Neuronal stem cell (in vitro differentiated cells): ENCODE measurements around the gene VANGL1.

Experiments
- DNase-seq: peaks from one replicate; pipeline ENCODE4 v3.0.0-alpha.2; 2013; ENCODE audit warnings: low spot score
- H2AFZ ChIP-seq: one replicate; pipeline ENCODE4 v1.6.1; 2013; ENCODE audit warnings: mild to moderate bottlenecking, low read length, inconsistent platforms
- H2AK5ac ChIP-seq: 2 replicates; pipeline ENCODE4 v1.6.1; 2013; ENCODE audit warnings: low read depth, mild to moderate bottlenecking, inconsistent platforms, low read length, moderate library complexity, mixed read lengths
- H2BK120ac ChIP-seq: 2 replicates; pipeline ENCODE4 v1.6.1; 2013; ENCODE audit warnings: low read depth, mild to moderate bottlenecking, inconsistent platforms, low read length, moderate library complexity, mixed read lengths
- H2BK12ac ChIP-seq: one replicate; pipeline ENCODE4 v1.6.1; 2013; ENCODE audit warnings: low read length, inconsistent platforms
- H2BK15ac ChIP-seq: 2 replicates; pipeline ENCODE4 v1.6.1; 2013; ENCODE audit warnings: mild to moderate bottlenecking, low read length, inconsistent platforms, mixed read lengths
- H2BK5ac ChIP-seq: one replicate; pipeline ENCODE4 v1.6.1; 2013; ENCODE audit warnings: inconsistent platforms, mild to moderate bottlenecking, low read length, moderate library complexity
- H3K14ac ChIP-seq: one replicate; pipeline ENCODE4 v1.6.1; 2013; ENCODE audit warnings: low read length, inconsistent platforms
- H3K18ac ChIP-seq: 2 replicates; pipeline ENCODE4 v1.6.1; 2013; ENCODE audit warnings: low read length, inconsistent platforms
- H3K23ac ChIP-seq: 2 replicates; pipeline ENCODE4 v1.6.1; 2013; ENCODE audit warnings: low read depth, mild to moderate bottlenecking, mixed read lengths, low read length, inconsistent platforms; ENCODE audit not compliant: poor library complexity
- H3K27ac ChIP-seq: replicated peaks from 3 replicates; pipeline ENCODE4 v1.5.1; 2013; ENCODE audit warnings: low read length, inconsistent platforms
- H3K27me3 ChIP-seq, 3 experiments: 2 replicates each; pipeline ENCODE4 v1.6.1; 2013; ENCODE audit warnings: low read length in 3 of 3, mild to moderate bottlenecking in 2 of 3, inconsistent platforms in 1 of 3, low read depth in 1 of 3, mixed read lengths in 1 of 3, moderate library complexity in 1 of 3; ENCODE audit not compliant: control insufficient read depth in 3 of 3, insufficient read depth in 3 of 3
- H3K36me3 ChIP-seq, 2 donors: replicated peaks in 1 of 2; 2 replicates each; pipeline ENCODE4 v1.6.1; 2013; ENCODE audit warnings: low read length in 2 of 2; ENCODE audit not compliant: control insufficient read depth in 2 of 2, insufficient read depth in 2 of 2
- H3K4ac ChIP-seq: 2 replicates; pipeline ENCODE4 v1.6.1; 2013; ENCODE audit warnings: inconsistent platforms, mild to moderate bottlenecking, low read length, moderate library complexity
- H3K4me1 ChIP-seq, 2 donors: 1 replicate in 1 of 2; 2 replicates in 1 of 2; pipeline ENCODE4 v1.6.1; 2013; ENCODE audit warnings: low read length in 2 of 2, low read depth in 1 of 2; ENCODE audit not compliant: control insufficient read depth in 2 of 2, insufficient read depth in 1 of 2
- H3K4me2 ChIP-seq: one replicate; pipeline ENCODE4 v1.6.1; 2013; ENCODE audit warnings: mild to moderate bottlenecking, low read length, inconsistent platforms; ENCODE audit not compliant: insufficient read depth, poor library complexity, severe bottlenecking
- H3K4me3 ChIP-seq, 2 donors: 2 replicates each; pipeline ENCODE4 v1.5.1; 2013; ENCODE audit warnings: low read length in 2 of 2, mild to moderate bottlenecking in 2 of 2, inconsistent platforms in 1 of 2, moderate library complexity in 1 of 2
- H3K79me1 ChIP-seq: one replicate; pipeline ENCODE4 v1.6.1; 2013; ENCODE audit warnings: low read depth, mild to moderate bottlenecking, inconsistent platforms, low read length, moderate library complexity
- H3K9ac ChIP-seq: one replicate; pipeline ENCODE4 v1.6.1; 2013; ENCODE audit warnings: mild to moderate bottlenecking, low read depth, low read length, inconsistent platforms; ENCODE audit not compliant: poor library complexity
- H3K9me3 ChIP-seq, 2 donors: replicated peaks in 1 of 2; 2 replicates each; pipeline versions ENCODE3 to v1.6.1; 2013; ENCODE audit warnings: low read length in 2 of 2, mild to moderate bottlenecking in 2 of 2, inconsistent platforms in 1 of 2, low read depth in 1 of 2, mixed read lengths in 1 of 2, moderate library complexity in 1 of 2; ENCODE audit not compliant: control insufficient read depth in 2 of 2, insufficient read depth in 1 of 2
- H4K8ac ChIP-seq: one replicate; pipeline ENCODE4 v1.6.1; 2013; ENCODE audit warnings: low read depth, mild to moderate bottlenecking, inconsistent platforms, low read length, moderate library complexity
- H4K91ac ChIP-seq: one replicate; pipeline ENCODE4 v1.6.1; 2013; ENCODE audit warnings: low read length, low read depth, mild to moderate bottlenecking, inconsistent platforms; ENCODE audit not compliant: poor library complexity
- WGBS, 2 donors: extraction: QIAGEN DNeasy Blood & Tissue Kit; methylation state at CpG; one replicate each; pipeline ENCODE4 v1.1.7; 2013; ENCODE audit warnings: missing lambda C conversion rate in 2 of 2, mixed read lengths in 1 of 2; ENCODE audit not compliant: insufficient read length in 2 of 2, insufficient replicate concordance in 1 of 2; ENCODE audit errors: extremely low coverage in 2 of 2; 5-methylcytosine and 5-hydroxymethylcytosine counted together

Gene VANGL1

DNA sequence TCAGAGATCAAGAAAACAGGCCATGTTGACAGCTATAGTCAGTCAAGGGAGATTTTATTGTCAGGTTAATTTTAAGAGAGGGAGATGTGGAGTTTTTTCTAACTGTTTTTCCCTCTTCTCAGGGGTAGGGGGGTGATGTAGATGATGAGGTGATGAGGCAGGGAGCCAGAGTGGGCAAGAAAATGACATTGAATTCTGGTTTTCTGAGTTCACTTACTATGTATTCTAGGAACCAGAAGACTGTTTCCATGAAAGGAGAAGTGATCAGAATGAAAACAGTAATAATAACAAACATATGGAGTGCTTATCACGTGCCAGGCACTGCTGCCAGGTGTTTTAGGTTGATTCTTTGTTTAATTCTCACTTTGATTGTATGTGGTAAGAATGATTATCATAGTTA, 86.6 kb downstream of the VANGL1 start:
- Histone ChIP-seq H3K23ac (no peak overlapping the region), H4K91ac (no peak overlapping the region), H2BK120ac (no peak overlapping the region), H3K4ac (no peak overlapping the region), H3K14ac (no peak overlapping the region), H3K9me3 (no peaks in the 10 kb centered on the region), H3K79me1 (no peaks in the 10 kb centered on the region), H2BK15ac (no peak overlapping the region), H2AK5ac (no peak overlapping the region), H3K18ac (no peak overlapping the region), H4K8ac (no peak overlapping the region), H3K36me3 (no peaks in the 10 kb centered on the region), H3K27me3 (no peaks in the 10 kb centered on the region), H3K9ac (no peak overlapping the region), H2AFZ (peak overlapping the region; percentile 59), H3K27ac (no peak overlapping the region), H3K4me1 (peaks cover 7 to 11% of the 10 kb centered on the region in 2 donors), H2BK12ac (no peak overlapping the region), H3K4me2 (no peak overlapping the region), H2BK5ac (no peak overlapping the region), H3K4me3 (no peak overlapping the region)
- no peak for DNase-seq
- WGBS, 2 donors: no CpG with 5 or more reads among the region's 1 CpG

DNA sequence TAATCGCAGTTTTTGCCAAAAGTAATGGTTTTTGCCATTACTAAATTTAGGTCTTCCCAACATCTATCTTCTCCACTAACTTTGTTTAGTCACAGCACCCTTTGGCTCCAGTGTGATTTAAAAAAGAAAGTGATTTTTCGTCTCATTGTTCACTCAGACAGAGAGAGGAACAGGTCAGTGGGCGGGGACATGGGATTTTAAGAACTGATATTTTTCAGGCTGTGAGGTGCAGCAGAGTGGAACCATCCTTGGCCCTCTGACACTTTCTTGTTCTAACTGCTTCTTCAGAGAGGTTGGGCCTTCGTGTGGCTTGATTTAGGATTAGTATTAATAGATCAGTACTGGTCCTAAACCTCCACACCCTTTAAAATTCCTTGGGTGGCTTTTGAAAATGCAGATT, 88.0 kb downstream of the VANGL1 start:
- H4K91ac ChIP-seq: no peak overlapping the region
- no peak overlapping the region for H2BK5ac ChIP-seq
- no peak overlapping the region for H3K14ac ChIP-seq
- no peak for DNase-seq
- H3K36me3 ChIP-seq: no peaks in the 10 kb centered on the region
- no peak overlapping the region for H3K9ac ChIP-seq
- no peak overlapping the region for H4K8ac ChIP-seq
- H3K4ac ChIP-seq: no peak overlapping the region
- no peaks in the 10 kb centered on the region for H3K9me3 ChIP-seq
- H3K4me3 ChIP-seq: no peak overlapping the region
- no peak overlapping the region for H3K18ac ChIP-seq
- no peak overlapping the region for H2BK15ac ChIP-seq
- H3K4me1 ChIP-seq: peaks cover 7 to 11% of the 10 kb centered on the region in 2 donors
- no peaks in the 10 kb centered on the region for H3K27me3 ChIP-seq
- no peak overlapping the region for H2AFZ ChIP-seq
- H2AK5ac ChIP-seq: no peak overlapping the region
- no peak overlapping the region for H2BK12ac ChIP-seq
- H3K4me2 ChIP-seq: no peak overlapping the region
- WGBS, 2 donors: no CpG with 5 or more reads among the region's 4 CpGs
- H2BK120ac ChIP-seq: no peak overlapping the region
- H3K27ac ChIP-seq: no peak overlapping the region
- H3K79me1 ChIP-seq: no peaks in the 10 kb centered on the region
- H3K23ac ChIP-seq: no peak overlapping the region

DNA sequence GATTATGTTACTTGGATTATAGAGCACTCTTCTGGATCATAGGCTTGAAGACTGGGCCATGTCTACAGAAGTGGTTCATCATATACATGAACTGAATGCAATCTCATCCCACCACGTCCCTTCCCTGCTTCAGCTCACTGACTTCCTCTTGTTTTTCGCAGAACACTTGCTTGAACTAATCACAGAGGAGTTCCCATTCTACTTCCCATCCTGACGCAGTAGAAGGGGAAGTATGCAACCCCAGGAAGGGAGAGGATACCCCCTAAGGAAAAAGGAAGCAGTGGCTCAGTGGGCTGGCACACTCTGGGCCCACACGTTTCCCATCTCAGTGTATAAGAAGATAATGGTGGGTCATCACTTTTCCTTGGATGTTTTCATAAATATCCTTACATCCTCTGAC, 90.5 kb downstream of the VANGL1 start:
- Histone ChIP-seq H3K14ac (no peak overlapping the region), H2AFZ (no peak overlapping the region), H2BK15ac (no peak overlapping the region), H3K23ac (no peak overlapping the region), H3K4me1 (peaks cover 5% of the 10 kb centered on the region in 2 donors), H4K91ac (no peak overlapping the region), H2AK5ac (no peak overlapping the region), H3K79me1 (no peaks in the 10 kb centered on the region), H2BK12ac (no peak overlapping the region), H3K9me3 (no peaks in the 10 kb centered on the region), H2BK5ac (no peak overlapping the region), H3K18ac (no peak overlapping the region), H3K4ac (no peak overlapping the region), H3K4me3 (no peak overlapping the region), H4K8ac (no peak overlapping the region), H3K9ac (no peak overlapping the region), H3K27ac (no peak overlapping the region), H3K4me2 (no peak overlapping the region), H3K36me3 (no peaks in the 10 kb centered on the region), H2BK120ac (no peak overlapping the region), H3K27me3 (no peaks in the 10 kb centered on the region)
- no CpG with 5 or more reads among the region's 4 CpGs for WGBS, 2 donors
- no peak for DNase-seq

DNA sequence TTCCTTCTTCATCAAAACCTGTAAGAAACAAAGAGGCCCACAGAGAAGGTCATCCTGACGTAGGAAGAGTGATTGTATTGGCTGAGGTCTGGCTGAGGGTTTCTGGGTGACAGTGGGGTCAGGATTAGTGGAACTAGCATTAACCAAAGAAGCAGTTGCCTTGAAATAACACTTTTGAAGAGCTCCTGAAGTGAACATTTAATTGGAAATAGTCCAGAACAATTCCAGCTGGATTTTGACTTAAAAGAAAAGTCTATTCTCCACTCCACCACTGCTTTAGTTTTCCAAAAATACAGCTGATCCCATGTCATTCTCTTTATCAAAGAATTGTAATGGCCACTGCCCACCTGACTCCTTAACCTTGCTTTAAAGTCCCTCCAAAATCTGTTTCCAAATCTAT, 99.0 kb downstream of the VANGL1 start:
- Histone ChIP-seq H3K4ac (no peak overlapping the region), H3K4me2 (no peak overlapping the region), H3K27me3 (no peaks in the 10 kb centered on the region), H3K4me3 (no peak overlapping the region), H2BK12ac (no peak overlapping the region), H2AK5ac (no peak overlapping the region), H3K9ac (no peak overlapping the region), H3K18ac (no peak overlapping the region), H3K14ac (no peak overlapping the region), H2AFZ (no peak overlapping the region), H3K36me3 (no peaks in the 10 kb centered on the region), H2BK120ac (no peak overlapping the region), H3K79me1 (no peaks in the 10 kb centered on the region), H4K91ac (no peak overlapping the region), H2BK5ac (no peak overlapping the region), H2BK15ac (no peak overlapping the region), H3K23ac (no peak overlapping the region), H4K8ac (no peak overlapping the region), H3K4me1 (no peaks in the 10 kb centered on the region), H3K9me3 (peaks cover 0 to 1% of the 10 kb centered on the region in 2 donors), H3K27ac (no peak overlapping the region)
- WGBS, 2 donors: no CpG with 5 or more reads among the region's 1 CpG
- DNase-seq: no peak
